Activated T-cell treated with anti-CD3 and anti-CD28 coated beads, Interleukin-2, amount 50 U/mL, for 24 hours (primary cell): ENCODE data around the gene ADGRL1.
"Not testable (repeated sequence)": the region's sequence is repeated elsewhere in the genome, so short reads cannot be mapped to it uniquely, and the experiment has no call there.

Source experiments
- DNase-seq: peaks from one replicate; pipeline ENCODE4 v3.0.0-alpha.2; 2020
- H3K27ac Mint-ChIP-seq: 2 replicates; pipeline ENCODE4 v1.8.0; 2020; ENCODE audit warnings: mild to moderate bottlenecking, mixed read lengths
- H3K27me3 Mint-ChIP-seq: 2 replicates; pipeline ENCODE4 v1.8.0; 2020; ENCODE audit warnings: mixed read lengths
- H3K36me3 Mint-ChIP-seq: 2 replicates; pipeline ENCODE4 v1.8.0; 2020; ENCODE audit warnings: low read depth, mixed read lengths
- H3K4me1 Mint-ChIP-seq: 2 replicates; pipeline ENCODE4 v1.8.0; 2020; ENCODE audit warnings: low read depth, mixed read lengths
- H3K4me3 Mint-ChIP-seq: 2 replicates; pipeline ENCODE4 v1.8.0; 2020; ENCODE audit warnings: mild to moderate bottlenecking, moderate library complexity, mixed read lengths
- H3K9me3 Mint-ChIP-seq: 2 replicates; pipeline ENCODE4 v1.8.0; 2020; ENCODE audit warnings: mixed read lengths

ADGRL1 gene

DNA sequence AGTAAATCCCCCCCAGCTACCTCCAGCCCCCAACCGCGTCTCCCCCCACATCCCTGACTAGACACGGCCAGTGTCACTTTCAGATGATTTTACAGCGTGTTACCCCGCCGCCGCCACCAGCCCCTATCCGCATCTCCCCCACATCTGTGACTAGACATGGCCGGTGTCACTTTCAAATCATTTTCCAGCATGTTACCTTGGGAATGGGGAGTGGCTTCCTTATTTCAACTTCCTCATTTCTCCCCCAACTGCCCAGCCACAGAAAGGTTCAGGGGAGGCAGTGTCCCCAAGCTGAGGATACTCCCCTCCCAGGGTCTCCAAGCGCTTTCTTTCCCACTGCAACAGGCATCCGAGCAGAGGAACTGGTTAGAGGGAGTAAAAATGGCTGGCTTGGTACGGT is 18.4 kb downstream of the ADGRL1 start:
- Mint-ChIP-seq H3K27me3 (no peaks in the 10 kb centered on the region), H3K4me1 (peaks cover 11% of the 10 kb centered on the region), H3K4me3 (no peak overlapping the region), H3K36me3 (no peaks in the 10 kb centered on the region), H3K9me3 (no peaks in the 10 kb centered on the region), H3K27ac (no peak overlapping the region)
- DNase-seq = no peak

- H3K36me3 Mint-ChIP-seq, H3K9me3 Mint-ChIP-seq, H3K27ac Mint-ChIP-seq, H3K27me3 Mint-ChIP-seq, DNase-seq, H3K4me3 Mint-ChIP-seq: not testable (repeated sequence)
- H3K4me1 Mint-ChIP-seq = peaks cover 11% of the 10 kb centered on the region
Measured at GRCh38 chr19:14186684-14187083, 19.3 kb downstream of the ADGRL1 start.

DNA sequence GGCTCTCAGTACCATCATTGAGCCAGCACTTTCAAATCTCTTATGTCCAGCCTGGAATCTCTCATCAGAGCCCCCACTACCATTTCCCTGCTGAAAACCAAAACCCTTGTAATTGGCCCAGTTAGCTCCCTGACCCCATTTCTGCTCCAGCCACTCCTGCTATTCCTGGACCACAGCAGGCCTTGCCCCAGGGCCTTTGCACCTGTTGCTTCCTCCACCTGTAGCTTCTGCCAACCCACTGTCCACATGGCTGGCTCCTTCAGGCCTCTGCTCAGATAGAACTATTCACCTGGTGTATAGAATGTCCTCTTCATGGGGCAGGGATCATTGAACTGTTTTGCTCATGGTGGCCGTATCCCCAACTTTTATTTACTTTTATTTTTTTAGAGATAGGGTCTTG is 20.3 kb downstream of the ADGRL1 start:
- not testable (repeated sequence) for H3K27me3 Mint-ChIP-seq, H3K27ac Mint-ChIP-seq, H3K4me1 Mint-ChIP-seq, H3K4me3 Mint-ChIP-seq, H3K9me3 Mint-ChIP-seq, H3K36me3 Mint-ChIP-seq, DNase-seq

- DNase-seq = no peak
- H3K27ac Mint-ChIP-seq = no peak overlapping the region
- no peaks in the 10 kb centered on the region for H3K9me3 Mint-ChIP-seq
- no peaks in the 10 kb centered on the region for H3K27me3 Mint-ChIP-seq
- H3K4me3 Mint-ChIP-seq = no peak overlapping the region
- H3K36me3 Mint-ChIP-seq = no peaks in the 10 kb centered on the region
- H3K4me1 Mint-ChIP-seq = no peaks in the 10 kb centered on the region
Measured at GRCh38 chr19:14185158-14185557, 20.8 kb downstream of the ADGRL1 start.

DNA sequence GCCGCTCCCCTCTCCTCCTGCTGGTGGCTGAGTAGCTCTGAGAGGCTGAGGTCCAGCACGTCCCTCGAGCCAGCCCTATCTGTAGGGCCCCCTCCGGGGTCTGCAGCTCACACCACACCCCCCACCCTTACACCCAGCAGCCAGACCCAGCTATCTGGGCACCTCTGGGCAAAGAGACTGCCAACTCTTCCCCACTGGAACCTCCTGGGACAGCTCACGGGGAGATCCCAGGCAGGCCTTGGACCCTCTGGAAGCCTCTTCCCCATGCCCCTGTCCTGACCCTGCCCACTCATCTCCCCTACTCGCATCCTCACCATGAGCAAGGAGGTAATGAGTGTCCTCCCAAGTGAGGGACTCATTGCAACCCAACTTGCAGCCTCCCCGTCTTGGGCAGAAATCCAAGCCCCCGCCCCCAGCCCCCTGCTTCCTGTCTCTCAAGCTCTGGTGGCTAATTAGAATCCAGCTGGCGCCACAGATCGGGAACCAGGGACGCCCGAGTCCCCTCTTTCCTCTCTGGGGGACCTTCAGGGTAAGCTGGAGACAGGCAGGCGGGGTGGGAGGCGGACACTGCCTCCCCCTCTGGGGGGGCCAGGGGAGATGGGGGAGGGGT is 22.1 kb downstream of the ADGRL1 start:
- no peaks in the 10 kb centered on the region for H3K4me1 Mint-ChIP-seq
- H3K27ac Mint-ChIP-seq = no peak overlapping the region
- H3K27me3 Mint-ChIP-seq = no peaks in the 10 kb centered on the region
- no peaks in the 10 kb centered on the region for H3K9me3 Mint-ChIP-seq
- no peak for DNase-seq
- no peaks in the 10 kb centered on the region for H3K36me3 Mint-ChIP-seq
- H3K4me3 Mint-ChIP-seq = no peak overlapping the region

DNA sequence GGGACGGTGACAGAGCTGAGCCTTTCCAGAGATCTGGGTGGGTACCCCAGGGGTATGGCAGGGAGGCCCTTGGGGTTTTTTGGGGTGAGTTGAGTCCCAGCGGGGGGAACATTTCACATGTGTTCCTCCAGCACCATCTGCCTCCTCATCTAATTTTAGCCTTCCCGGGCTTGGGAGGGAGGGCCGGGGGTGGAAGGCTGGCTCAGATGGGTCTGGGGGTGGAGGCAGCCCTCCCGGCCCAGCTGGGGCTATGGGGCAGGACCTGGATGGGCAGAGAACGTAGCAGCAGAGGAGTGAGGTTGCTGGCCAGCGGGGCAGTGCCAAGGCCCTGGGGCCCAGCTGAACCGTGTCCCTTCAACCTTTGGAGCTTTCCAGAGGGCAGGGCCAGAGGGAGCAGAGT is 23.5 kb downstream of the ADGRL1 start:
- no peak overlapping the region for H3K4me3 Mint-ChIP-seq
- no peak overlapping the region for H3K27ac Mint-ChIP-seq
- no peaks in the 10 kb centered on the region for H3K27me3 Mint-ChIP-seq
- H3K4me1 Mint-ChIP-seq = no peaks in the 10 kb centered on the region
- no peaks in the 10 kb centered on the region for H3K9me3 Mint-ChIP-seq
- H3K36me3 Mint-ChIP-seq = peaks cover under 1% of the 10 kb centered on the region
- DNase-seq = no peak

DNA sequence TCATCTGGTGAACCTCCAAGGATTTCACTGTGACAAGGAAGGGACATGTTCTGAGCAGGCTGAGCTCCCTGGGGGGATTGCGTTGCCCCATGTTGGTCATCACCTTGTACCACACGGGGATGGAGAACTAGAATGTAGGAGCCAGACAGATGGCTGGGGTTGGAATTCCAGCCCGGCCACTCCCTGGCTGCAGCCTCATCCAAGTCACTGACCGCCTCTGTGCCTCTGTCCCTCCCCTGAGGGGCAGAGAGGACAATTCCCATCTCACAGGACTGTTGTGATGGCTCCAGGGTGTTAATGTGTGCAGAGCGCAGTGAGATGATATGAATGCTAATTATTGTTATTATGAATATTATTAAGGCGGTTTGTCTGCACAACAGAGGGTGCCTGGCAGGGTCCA is 24.1 kb downstream of the ADGRL1 start:
- DNase-seq = no peak
- Mint-ChIP-seq H3K4me3 (no peak overlapping the region), H3K27ac (no peak overlapping the region), H3K9me3 (no peaks in the 10 kb centered on the region), H3K36me3 (peaks cover 6% of the 10 kb centered on the region), H3K27me3 (no peaks in the 10 kb centered on the region), H3K4me1 (no peaks in the 10 kb centered on the region)

DNA sequence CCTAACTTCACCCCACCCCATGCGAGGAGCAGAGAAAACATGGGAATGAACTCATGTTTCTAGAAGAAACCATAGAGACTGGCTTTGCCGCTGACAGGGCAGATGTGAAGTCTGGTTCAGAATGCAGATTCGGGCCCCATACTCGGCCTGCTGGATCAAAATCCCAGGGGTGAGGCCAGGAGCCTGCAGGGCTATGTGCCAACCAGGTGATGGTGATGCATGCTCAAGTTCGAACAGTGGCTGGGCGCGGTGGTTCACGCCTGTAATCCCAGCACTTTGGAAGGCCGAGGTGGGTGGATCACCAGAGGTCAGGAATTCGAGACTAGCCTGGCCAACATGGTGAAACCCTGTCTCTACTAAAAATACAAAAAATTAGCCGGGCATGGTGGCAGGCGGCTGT is 24.8 kb downstream of the ADGRL1 start:
- H3K9me3 Mint-ChIP-seq, H3K4me1 Mint-ChIP-seq, DNase-seq, H3K27me3 Mint-ChIP-seq, H3K36me3 Mint-ChIP-seq, H3K27ac Mint-ChIP-seq, H3K4me3 Mint-ChIP-seq: not testable (repeated sequence)

DNA sequence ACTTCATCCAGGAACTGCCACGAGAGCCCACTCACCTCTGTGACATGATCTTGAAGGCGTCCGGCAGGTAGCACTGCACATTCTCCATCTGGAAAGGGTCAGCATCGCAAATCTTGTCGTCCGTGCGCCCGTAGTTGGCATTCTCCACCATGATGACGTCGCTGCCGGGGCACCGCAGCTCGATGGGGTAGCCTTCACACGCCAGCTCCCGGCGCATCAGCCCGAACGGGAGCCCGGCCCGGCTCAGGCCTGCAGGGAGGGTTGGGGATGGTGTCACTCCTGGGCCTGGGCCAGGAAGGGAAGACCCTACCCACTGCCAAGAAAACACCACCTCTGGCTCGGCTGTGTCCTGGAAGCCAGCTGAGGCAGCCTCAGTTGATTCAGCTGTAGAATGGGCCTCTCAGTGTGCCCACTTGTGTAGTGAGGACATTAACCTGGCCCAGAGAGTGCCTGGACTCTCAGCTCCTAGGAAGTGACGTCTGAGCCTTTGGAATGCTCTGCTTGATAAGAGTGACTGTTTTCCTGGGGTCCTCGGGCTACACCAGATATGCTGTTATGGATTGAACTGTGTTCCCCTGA is 28.4 kb downstream of the ADGRL1 start:
- H3K27ac Mint-ChIP-seq = no peak overlapping the region
- H3K4me3 Mint-ChIP-seq = no peak overlapping the region
- no peak for DNase-seq
- peaks cover 5% of the 10 kb centered on the region for H3K4me1 Mint-ChIP-seq
- no peaks in the 10 kb centered on the region for H3K27me3 Mint-ChIP-seq
- H3K9me3 Mint-ChIP-seq = no peaks in the 10 kb centered on the region
- H3K36me3 Mint-ChIP-seq = peaks cover 23% of the 10 kb centered on the region

- H3K36me3 Mint-ChIP-seq = peaks cover 43% of the 10 kb centered on the region
- H3K9me3 Mint-ChIP-seq = no peaks in the 10 kb centered on the region
- no peak for DNase-seq
- H3K4me1 Mint-ChIP-seq = peaks cover 5% of the 10 kb centered on the region
- no peaks in the 10 kb centered on the region for H3K27me3 Mint-ChIP-seq
- peak overlapping the region; percentile 65 for H3K27ac Mint-ChIP-seq
- H3K4me3 Mint-ChIP-seq = no peak overlapping the region
Measured at GRCh38 chr19:14175351-14175792, 30.6 kb downstream of the ADGRL1 start.

GRCh38 chr19:14174883-14175282 is 31.1 kb downstream of the ADGRL1 start:
- Mint-ChIP-seq H3K4me3 (no peak overlapping the region), H3K4me1 (peaks cover 5% of the 10 kb centered on the region), H3K27me3 (no peaks in the 10 kb centered on the region), H3K9me3 (no peaks in the 10 kb centered on the region), H3K27ac (no peak overlapping the region), H3K36me3 (peaks cover 48% of the 10 kb centered on the region)
- no peak for DNase-seq

- peaks cover 23% of the 10 kb centered on the region for H3K4me1 Mint-ChIP-seq
- H3K27me3 Mint-ChIP-seq = no peaks in the 10 kb centered on the region
- no peak for DNase-seq
- no peak overlapping the region for H3K27ac Mint-ChIP-seq
- H3K4me3 Mint-ChIP-seq = no peak overlapping the region
- H3K36me3 Mint-ChIP-seq = peaks cover 37% of the 10 kb centered on the region
- H3K9me3 Mint-ChIP-seq = no peaks in the 10 kb centered on the region
Measured at GRCh38 chr19:14168993-14169392, 37.0 kb downstream of the ADGRL1 start.

DNA sequence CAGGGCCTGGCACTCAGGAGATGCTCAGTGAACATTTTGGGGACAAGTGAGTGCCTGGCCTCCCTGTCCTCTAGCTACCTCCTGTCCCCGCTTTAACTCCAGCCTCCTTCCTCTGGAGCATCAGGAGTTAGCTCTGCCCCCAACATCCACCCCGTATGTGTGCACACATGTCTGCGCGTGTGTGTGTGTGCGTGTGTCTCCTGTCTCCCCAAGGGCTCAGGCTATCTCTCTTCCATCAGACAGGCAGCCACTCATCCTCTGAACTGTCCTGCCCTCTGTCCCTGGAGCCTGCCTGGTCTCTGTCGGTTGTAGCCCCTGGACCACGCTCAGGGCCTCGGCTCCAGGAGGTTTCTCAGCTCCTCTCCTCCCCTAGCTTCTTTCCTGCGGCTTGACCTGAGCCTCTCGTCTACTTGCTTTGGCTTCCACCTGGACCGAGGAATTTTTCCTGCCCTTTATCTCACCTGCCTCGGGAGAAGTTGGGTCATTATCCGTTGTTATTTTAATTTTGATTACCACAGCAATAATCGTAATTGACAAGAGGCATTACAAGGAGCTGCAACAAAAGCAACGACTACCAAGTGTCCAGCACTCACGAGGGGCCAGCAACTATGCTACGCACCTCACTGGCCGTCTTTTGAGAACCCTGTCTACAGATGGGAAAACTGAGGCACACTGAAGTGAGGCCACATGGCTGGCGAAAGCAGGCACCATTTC is 37.6 kb downstream of the ADGRL1 start:
- H3K4me3 Mint-ChIP-seq = no peak overlapping the region

DNA sequence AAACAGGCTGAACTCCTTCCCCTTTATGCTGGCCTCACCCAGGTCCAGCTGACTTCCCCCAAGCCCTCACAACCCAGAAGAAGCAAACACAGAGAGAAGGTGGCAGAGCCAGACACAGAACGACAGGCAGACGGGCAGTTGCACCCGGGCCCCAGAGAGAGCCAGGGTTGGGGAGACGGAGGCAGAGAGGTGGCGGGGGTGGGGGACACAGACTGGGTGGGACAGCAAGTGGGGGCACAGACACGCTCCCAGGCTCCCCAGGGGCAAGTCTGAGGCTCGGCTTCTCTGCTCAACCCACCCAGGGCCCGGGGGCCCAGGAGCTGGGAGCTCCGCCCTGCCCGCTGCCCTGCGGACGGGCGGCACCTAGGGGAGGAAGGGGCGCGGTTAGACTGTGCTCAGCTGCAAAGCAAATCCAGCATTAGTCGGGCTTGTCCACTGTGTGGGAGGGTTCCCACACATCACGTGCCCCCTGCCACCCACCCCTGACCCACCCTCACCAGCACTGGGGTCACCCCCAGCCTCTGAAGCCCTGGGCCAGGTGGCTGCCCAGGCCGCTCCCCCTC is 38.3 kb downstream of the ADGRL1 start:
- H3K4me3 Mint-ChIP-seq = peak overlapping the region; percentile 52

More for the DNA sequence above, 37.6 kb downstream of the ADGRL1 start:
- Mint-ChIP-seq H3K9me3 (no peaks in the 10 kb centered on the region), H3K27me3 (no peaks in the 10 kb centered on the region), H3K36me3 (peaks cover 33% of the 10 kb centered on the region), H3K4me1 (peaks cover 23% of the 10 kb centered on the region), H3K27ac (no peak overlapping the region)
- no peak for DNase-seq

DNA sequence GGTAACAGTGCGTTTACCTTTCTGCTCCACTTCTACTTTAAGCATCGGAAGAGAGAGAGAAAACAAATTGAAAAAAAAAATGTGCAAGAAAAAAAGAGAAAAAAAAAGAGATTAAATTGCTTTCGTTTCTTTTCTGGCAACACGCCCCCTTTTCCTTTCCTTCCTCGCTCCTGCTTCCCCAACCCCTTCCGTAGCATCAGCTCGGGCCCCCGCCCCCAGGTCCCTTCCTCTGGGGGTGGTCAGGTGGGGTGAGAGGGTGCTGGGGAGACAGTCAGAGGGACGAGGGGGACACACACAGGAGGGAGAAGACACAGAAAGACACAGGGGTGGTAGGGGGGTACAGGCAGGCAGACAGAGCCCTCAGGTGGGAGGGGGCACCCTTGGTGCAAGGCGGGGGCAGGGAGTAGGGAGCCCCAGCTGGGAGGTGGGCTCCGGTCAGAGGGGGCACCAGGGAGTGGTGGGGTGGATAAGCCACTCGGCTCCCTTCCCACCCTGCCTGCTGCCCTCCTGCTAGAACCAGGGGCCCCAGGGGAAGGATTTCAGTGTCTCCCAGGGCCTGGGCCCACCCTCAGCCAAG is 38.9 kb downstream of the ADGRL1 start:
- Mint-ChIP-seq H3K4me3 (peak overlapping the region; percentile 52), H3K36me3 (peaks cover 37% of the 10 kb centered on the region), H3K27me3 (no peaks in the 10 kb centered on the region), H3K4me1 (peaks cover 23% of the 10 kb centered on the region), H3K9me3 (no peaks in the 10 kb centered on the region), H3K27ac (peak overlapping the region; percentile 86)
- no peak for DNase-seq

More for the DNA sequence above, 38.3 kb downstream of the ADGRL1 start:
- Mint-ChIP-seq H3K27ac (peak overlapping the region; percentile 86), H3K27me3 (no peaks in the 10 kb centered on the region), H3K4me1 (peaks cover 23% of the 10 kb centered on the region), H3K9me3 (no peaks in the 10 kb centered on the region), H3K36me3 (peaks cover 36% of the 10 kb centered on the region)
- peak; percentile 54 for DNase-seq
